LoVo (cell line): ENCODE results near the gene MAP2K5.

Experiments
- DNase-seq: peaks from one replicate; pipeline ENCODE4 v3.0.0-alpha.2; 2016; ENCODE audit warnings: low spot score

MAP2K5 gene

DNA sequence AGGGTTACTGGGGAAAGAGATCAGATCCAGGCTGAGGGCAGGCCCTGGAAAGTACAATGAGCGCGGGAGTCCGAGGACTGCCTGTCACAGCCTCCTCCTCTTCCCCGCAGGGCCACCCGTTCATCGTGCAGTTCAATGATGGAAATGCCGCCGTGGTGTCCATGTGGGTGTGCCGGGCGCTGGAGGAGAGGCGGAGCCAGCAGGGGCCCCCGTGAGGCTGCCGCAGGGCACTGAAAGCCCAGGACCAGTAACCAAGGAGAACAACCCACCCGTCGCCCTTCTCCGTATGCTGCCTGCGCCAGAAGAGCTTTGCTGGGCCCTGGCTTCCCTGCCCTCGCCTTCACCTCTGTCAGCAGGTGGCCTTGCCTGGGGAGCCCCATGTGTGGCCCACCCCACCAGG lies 264.0 kb downstream of the MAP2K5 start:
- DNase-seq = no peak

DNA sequence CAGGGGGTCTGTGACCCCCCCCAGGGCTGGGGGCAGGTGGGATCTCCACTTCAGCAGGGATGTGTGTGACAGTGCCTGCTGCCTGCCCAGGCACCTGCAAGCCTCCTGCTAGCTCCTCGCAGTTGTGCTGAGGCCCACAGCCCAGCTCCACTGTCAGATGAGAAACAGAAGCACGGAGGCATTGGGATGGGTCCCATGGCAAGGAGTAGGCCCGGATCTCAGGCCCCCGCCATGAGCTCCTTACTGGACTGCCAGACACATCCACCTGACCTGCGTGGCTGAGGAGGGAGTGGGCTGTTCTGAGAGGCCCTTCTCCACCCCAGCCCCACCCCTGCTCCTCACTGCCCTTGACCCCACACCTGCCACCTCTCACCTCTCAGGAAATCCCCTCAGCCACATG lies 264.6 kb downstream of the MAP2K5 start:
- no peak for DNase-seq

DNA sequence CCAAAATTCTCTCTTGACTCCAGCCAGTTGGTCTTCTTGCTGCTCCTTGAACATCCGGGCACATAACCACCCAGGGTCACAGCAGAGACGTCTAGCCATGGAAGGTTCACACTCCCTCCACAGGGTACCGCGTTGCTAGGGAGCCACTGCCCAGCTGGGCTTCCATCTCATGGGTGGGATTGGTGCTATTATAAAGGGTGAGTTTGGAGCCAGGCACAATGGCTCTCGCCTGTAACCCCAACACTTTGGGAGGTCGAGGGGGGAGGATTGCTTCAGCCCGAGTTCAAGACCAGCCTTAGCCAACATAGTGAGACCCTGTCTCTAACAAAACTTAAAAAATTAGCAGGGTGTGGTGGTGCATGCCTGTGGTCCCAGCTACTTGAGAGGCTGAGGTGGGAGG lies 265.3 kb downstream of the MAP2K5 start:
- no peak for DNase-seq

DNA sequence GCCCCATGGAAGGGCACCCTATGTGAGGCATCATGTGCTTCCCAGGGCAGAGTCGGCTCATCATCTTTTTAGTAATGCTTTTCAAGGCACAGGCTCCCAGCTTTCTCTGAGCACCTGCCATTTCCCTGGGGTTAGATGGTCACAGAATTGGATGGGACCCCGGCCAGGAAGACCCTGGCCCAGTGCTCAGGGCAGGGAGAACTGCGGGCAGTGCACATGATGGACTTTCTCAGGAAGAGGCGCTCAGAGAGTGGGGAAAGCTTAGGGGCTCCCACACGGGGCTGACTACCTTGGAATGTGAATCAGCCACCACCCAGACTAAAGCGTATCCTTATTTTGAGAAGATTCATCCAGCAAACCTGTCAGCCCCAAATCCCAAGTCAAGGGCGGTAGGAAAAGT lies 266.3 kb downstream of the MAP2K5 start:
- DNase-seq = no peak

DNA sequence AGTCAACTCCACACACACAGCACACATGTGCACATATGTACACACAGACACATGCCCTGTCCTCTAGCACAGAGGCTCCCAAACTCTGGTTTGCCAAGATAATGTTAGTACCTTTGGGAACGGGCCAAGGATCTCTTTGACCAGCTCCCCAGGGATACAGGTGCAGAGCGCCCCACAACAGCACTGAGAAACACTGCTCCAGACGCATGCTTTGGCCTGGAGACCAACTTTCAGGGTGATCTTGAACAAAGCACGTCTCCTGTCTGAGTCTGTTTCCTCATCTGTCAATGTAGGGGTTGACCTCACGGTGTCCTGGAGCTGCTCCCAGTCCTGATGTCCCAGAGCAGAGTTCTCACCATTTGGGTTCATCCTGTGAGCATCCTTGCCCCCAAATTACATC lies 266.9 kb downstream of the MAP2K5 start:
- no peak for DNase-seq

DNA sequence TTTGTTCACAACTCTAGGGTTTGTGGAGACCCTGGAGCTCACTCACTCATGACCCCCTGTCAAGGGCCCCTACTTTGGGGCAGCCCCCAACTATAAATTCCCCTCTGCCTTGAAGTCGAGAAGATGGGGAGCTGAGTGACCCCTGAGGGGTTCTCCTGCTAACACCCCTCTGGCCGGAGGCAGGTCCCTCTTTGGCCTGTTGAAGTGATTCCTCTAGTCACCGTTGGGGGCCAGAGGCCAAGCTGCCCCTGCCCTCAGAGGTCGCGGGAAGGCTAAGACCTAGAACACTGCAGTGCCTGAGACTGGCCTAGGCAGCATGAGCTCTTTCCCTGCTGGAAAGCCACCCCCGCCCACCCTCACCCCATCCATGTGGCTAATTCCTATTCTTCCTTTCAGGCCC lies 267.4 kb downstream of the MAP2K5 start:
- no peak for DNase-seq

DNA sequence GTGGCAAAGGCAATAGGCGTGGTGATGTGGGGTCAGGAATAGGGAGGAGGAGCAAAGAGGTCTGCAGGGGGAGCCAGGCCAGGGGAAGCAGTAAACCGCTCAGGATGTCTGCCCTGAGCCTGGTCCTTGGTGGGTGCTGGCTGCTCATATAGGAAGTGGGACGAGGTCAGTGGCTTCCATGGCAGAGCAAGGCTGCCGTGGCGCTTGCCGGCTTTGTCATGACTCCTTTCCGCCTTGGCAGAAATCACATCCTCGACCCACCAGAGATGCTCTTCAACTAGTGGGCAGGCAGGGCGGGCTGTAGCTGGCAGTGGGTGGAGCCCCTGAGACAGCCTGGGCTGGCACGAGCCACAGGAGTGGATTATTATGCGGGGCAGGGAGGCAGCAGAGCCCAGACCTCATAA lies 269.7 kb downstream of the MAP2K5 start:
- no peak for DNase-seq

DNA sequence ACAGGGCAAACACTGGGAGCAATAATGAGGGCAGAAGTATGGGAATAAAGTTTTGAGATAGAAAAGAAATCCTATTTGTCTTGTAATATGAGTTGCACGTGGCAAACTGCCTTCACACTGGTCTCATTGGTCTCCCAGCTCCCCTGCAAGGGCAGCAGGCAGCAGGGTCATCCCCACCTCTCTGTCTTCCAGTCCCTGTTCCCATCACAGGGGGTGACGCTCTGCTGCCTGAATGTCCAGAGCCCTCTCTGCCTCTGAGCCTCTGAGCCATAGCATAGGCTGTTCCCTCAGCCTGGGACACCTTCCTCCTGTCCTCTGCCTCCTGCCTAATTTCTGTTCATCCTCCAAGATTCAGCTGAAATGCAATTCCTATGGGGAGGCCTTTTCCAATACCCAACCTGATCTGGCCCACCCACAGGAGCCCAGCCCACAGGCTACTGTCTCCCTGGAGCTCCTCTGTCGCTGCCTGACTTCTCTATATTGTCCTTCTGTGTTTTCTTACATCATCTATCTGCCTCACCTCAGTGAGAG lies 270.7 kb downstream of the MAP2K5 start:
- DNase-seq = no peak

DNA sequence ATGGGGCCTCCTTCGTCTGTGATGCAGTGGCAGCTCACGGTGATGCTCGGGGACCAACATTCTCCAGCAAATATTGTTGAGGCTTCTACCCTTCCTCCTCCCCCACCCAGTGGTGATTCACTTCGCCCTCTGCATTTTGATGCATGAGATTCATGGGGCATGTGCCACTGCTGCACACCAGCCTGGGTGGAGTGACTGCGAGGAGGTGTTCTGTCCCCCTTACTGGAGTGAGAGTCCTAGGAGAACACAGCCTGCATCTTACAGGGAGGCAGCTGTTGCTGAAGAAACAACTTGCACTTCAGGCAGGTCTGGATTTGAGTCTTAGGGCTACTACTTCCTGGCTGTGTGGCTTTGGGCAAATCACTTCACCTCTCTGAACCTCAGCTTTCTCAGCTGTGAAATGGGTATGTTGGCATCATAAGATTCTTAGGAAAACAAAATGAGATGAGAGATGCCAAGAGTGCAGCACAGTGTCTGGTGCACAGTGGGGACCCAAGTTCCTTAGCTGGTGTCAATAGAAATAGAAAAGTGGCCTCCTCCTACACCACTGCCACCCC lies 272.6 kb downstream of the MAP2K5 start:
- DNase-seq = no peak

DNA sequence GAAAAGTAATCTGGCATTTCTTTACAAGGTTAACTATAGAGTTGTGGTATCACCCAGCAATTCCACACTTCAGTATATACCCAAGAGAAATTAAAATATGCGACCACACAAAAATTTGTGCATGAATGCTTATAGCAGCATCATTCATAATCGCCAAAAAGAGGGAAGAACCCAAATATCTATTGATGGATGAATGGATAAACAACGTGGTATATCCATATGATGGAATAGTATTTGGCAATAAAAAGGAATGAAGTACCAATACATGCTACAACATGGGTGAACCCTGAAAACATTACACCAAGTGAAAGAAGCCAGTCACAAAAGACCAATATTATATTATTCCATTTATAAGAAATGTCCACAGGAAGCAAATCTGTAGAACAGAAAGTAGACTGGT lies 274.2 kb downstream of the MAP2K5 start:
- no peak for DNase-seq

DNA sequence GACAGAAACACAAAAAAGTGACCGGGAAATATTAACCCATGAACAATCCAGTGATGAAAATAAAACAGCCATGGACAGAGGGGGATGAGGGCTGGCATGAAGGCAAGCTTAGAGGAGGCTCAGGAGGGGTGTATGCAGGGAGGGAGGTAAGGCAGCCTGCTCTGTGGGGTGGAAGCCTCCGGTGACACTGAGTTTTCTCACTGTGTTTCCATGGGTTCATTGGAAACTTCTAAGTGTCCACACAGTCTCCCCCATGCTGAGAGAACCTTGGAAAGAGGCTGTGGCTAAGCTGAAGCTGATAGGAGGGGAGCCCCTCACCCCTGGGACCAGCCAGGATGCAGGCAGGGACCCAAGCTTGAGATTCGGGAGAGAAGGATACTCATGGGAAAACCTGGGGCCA lies 276.0 kb downstream of the MAP2K5 start:
- DNase-seq = no peak

DNA sequence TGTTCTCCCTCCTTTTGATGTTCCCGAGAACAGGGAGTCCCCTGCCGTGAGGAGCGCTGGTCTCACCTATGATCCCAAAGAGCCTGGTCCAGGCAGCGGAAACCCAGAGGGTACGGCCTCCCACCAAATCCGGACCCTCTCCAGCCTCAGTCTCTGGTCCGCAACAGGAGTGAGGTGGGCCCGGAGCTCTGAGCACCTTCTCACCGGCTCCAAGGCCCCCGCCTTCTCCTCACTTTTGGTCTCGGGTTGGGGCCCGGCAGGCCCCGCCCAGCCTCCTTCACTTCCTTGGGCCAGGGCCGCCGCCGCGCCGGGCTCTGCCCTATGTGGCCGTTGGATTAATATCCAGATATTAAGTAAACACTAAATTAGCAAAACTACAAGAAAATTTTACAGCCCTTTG lies 277.1 kb downstream of the MAP2K5 start:
- no peak for DNase-seq

DNA sequence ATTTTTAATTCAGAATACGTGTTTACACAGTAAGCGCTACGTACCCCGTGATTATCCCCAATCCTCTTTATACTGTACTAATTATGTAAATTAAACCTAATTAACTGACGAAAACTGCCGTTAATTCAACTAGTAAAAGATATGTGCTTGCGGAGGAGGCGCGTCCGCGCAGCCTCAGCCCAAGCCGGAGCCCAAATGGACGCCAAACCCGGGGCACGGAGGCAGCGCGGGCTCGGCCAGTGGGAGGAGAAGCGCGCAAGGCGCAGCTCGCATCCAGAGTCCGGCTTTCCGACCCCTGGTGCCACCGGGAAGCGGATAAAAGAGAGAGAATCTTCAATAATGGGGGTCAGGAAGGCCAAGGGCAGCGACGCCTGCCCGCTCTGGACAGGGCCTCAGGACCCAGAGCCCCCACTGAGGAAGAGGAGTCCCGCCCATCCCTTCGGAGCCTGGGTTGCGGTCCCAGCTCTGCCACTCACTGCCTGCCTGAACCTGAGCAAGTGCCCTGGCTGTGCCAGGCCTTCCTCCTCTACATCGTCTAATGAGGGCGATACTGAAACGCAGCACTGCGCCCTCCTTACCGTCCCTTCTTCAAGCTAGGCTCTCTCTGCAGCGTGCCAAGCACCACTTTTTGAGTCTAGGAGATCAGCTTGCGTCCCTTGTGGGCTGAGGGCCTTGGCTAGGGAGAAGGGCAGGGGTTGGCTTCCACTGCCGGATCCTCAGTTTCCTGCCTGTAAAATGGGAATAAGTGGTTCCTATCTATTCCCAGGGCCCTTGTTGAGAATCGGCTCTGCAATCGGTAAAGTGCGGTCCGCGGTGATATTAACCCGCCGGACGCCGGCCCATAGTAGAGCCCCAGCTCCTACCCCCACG lies 277.9 kb downstream of the MAP2K5 start:
- DNase-seq = no peak

DNA sequence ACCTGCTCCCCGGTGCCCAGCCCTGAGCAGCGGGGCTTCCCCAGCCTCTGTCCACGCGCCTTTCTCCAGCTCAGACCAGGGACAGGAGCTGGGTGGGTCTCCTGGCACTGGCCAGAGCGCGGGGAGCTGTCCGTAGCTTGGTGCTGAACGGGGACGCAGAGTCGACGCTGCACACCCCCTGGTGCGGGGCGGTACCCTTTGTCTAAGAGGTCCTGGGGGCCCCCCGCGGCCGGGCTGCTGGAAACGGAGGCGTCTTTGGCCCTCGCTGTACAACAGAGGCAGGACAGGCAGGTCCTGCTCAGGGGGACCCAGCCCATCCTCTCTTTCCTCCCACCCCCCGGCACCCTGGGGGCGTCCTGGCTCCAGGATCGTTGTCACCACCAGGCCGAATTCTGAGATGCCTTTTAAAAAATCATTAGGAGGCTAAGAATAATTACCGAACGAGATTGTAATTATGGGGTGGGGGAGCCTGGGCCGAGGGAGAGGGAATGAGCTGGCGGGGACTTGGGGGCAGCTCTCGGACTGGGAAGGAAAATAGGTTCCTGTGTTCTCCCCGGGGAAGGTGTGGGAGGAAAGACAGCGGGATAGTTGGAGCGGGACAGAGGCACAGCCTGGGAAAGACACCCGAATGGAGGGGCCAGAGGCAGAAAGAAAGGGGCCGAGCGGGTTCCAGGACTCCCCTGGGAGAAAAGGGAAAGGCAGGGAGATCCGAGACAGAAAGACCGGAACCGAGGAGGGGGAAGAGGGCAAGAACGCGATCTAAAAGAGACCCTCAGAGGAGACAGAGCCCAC lies 278.7 kb downstream of the MAP2K5 start:
- no peak for DNase-seq

DNA sequence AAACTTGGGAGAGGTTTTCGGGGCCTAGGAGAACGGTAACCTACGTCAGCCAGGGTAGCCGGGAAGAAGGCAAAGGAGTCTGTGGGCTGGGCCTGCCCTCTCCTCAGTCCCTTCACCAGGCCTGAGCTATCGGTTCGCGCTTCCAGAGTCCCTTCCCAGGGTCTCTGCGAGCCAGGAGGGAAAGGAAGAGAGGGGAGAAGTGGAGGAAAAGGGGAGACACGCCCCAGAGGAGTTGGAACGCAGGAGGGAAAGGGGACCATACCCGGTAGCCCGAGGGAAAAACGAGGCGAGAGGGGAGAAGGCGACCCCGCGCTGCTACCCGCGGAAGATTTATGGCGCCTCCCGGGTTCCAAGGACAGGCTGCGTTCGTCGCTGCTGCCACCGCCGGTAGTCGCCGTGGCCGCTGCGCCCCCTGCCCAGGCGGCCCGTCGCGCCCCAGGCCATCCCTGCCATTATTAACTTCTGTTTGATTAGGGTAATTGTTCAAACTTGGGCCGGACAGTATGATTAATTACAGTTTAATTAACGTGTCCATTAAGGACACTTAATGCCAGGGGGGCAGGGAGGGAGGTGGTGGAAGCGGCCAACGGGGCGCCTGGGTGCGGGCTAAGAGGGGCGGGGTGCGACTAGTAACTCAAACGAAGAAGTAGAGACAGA lies 279.4 kb downstream of the MAP2K5 start:
- no peak for DNase-seq

DNA sequence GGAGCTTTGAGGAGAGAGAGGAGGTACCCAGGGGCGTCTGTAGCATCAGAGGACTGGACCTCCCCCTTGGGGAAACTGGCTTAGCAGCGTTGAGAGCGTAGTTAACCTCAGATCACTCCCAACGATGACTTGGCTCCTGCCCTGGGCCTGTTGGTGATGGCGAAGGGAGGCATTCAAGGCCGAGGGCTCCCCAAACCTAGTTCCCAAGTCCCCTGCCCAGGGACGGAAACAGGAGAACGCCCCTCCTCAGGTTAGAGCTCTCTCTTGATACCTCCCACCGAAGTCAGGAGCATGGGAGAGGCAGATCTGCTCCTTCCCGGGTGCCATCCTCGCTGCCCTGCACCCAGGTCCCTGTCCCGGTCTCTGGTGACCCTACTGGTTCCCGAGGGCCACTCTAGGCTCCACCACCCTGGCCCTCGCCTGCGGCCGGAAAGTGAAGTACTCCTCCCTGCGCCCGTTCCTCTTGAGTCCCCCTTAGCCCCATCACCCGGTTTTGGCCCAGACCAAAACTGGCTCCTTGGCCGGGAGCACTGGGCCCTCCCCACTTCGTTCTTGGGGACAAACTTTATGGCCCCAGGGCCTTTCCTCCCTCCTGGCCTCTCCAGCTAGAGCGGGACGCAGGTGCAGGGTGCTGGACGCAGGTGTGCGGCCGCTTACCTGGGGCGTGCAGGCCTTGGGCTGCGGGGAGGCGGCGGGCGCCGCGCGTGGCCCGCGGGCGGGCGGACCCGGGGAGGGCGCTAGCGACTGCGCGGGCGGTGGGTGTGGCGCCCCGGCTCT lies 280.2 kb downstream of the MAP2K5 start:
- DNase-seq = no peak

DNA sequence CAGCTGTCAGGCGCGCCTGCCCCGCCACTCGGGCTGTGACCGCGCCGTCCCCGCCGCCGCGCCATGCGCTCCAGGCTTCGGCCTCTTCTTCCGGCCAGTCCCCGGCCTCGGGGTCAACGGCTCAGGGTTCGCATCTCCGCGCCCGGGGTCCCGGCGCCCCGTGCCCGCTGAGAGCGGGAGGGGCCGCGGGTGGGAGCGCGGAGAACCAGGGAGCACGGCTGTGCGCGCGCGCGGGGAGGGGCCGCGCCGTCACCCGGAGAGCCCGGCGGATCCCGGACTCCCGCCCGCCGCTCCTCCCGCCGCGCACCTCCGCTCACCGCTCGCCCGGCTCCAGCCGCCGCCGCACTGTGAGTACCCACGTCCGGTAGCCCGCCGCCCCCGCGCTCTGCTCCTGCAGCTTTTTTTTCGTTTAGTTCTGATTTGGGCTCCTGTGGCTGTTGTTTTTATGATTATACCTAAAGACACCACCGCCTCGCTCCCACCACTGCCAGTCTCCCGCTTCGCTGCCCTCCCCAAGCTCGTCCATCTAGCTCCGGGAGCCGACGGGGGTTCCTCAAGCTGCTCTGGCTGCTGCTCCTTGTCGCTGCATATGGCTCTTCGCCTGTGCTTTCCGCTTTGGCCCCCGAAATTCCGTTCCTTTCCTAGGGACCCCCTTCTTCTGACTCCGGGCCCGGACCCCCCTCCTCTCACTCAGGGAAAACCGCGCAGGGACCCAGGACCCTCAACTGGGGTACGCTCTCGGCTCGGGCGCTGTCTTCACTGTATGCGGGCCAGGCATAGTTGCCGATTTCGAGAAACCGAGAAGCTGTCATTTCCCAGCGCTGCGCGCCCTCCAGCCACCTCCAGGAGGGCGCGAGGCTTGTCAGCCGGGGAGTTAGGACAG lies 281.1 kb downstream of the MAP2K5 start:
- no peak for DNase-seq

DNA sequence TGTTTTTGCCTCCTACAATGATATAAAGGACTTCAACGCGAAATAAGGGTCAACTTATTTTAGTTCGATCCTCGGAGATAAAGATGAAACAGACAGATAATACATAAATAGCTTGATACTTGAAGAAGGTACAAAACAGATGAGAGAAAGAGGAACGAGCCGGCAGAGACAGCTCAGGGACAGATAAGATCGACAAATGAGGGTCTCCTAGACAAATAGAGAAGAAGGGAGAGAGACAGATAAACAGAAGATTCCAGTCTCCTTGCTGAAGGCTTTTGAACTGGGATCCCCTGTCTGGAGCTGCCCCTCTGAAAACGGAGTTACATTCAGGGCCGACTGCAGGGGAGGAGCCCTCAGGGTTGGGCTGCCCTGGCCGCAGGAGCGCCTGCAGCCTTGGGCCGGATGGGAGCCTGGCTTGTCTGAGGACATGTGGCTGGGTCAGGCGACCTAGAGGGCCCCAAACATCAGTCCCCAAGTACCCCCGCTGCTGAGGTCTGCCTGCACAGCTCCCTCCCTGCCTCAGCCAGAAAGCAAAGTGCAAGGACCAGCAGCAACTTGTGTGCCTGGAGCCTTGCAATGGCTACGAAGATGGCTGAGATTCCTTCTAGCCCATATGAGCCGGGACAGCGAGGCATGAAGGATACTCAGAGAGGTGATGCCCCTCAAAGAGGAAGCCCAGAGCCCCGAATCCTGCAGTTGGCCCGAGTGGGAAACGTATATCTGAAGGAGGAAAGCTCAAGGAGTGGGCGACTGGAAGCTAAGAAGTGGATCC lies 281.9 kb downstream of the MAP2K5 start:
- DNase-seq = no peak

DNA sequence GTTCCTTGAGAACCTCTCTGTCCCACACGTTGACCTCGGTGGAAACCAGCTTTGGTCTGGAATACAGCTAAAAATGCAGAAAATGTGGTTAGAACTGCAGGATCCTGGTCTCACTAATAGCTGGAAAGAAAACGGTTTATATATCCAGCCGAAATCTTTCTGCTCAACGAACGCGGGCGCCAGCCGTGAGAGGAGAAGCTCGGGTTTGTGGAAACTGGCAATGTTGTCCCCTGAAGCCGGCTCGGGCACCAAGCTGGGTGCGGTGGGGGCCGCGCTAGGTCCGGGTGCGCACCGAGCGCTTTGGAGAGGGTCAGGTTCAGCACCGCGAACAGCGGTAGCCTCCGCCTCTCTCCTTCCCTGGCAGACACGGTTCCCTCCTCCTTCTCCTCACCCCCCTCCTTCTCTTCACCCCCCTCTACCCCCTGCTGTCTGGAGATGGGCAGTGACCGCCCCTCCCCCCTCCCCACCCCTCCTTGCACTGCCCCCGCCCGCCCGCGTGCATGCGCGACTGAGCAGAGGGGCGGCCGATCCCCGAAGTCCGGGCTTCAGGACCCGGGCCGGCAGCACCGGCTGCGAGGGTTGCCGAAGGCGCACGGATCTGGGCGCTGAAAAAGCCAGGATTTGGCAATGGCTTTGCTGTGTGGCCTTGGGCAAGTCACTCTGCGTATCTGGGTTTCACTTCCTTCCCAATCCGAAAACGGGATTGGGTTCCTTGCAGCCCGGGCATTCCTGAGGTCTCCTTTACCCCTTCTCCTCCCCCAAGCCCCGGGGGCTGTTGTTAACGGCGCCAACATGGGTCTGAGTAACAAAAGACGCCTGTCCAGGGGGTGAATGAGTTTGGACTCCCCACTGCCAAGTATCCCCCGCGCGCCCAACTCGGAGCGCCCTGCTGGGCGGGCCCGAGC lies 282.7 kb downstream of the MAP2K5 start, which contains the start of gene SKOR1:
SKOR1 (plus strand) TSS at position 534 of the 905 bp plus-strand sequence; CDS start at position 628, 94 bp downstream.
- no peak for DNase-seq
